Stimulated activated naive CD8-positive, alpha-beta T cell treated with anti-CD3 and anti-CD28 coated beads, Interleukin-15, Interleukin-2, amounts not matched to agents 100 U/mL and 50 U/mL, for 24 hours (primary cell): ENCODE measurements around the gene UBL4A.
A peak's percentile ranks its signal among the peaks of the same experiment; 100 is the strongest.

ENCODE experiments used
- ATAC-seq: fragments of 150-1000 bp; cut with Tn5 transposase; one replicate; pipeline ENCODE4 v1.10.0; 2021
- DNase-seq: peaks from one replicate; pipeline ENCODE4 v3.0.0; 2021

Gene UBL4A

GRCh38 chrX:154462396-154462795, 24.0 kb downstream of the UBL4A start:
- DNase-seq = no peak
- ATAC-seq = no peak

- ATAC-seq = no peak
- DNase-seq = no peak
These were observed 26.1 kb downstream of the UBL4A start for GRCh38 chrX:154460326-154460725.

GRCh38 chrX:154459832-154460231, 26.6 kb downstream of the UBL4A start:
- ATAC-seq (no peak), DNase-seq (no peak)

- ATAC-seq = peak; percentile 48
- no peak for DNase-seq
These were observed 27.2 kb downstream of the UBL4A start for GRCh38 chrX:154458954-154459778.

- ATAC-seq (peak; percentile 66), DNase-seq (peak; percentile 74)
These were observed 28.1 kb downstream of the UBL4A start, which contains the start of gene PLXNA3 for GRCh38 chrX:154458116-154458953. Gene PLXNA3 (plus strand): TSS chrX:154458281. CDS start chrX:154460184, 1,903 bp downstream.

- DNase-seq (peak; percentile 57), ATAC-seq (peak; percentile 56)
These were observed 28.8 kb downstream of the UBL4A start for GRCh38 chrX:154457491-154458115.

- ATAC-seq (no peak), DNase-seq (no peak)
These were observed 33.6 kb downstream of the UBL4A start for GRCh38 chrX:154452823-154453222.

- ATAC-seq (no peak), DNase-seq (no peak)
These were observed 36.1 kb downstream of the UBL4A start for GRCh38 chrX:154450312-154450711.

GRCh38 chrX:154449618-154450017, 36.8 kb downstream of the UBL4A start:
- ATAC-seq = peak; percentile 28
- DNase-seq = no peak

GRCh38 chrX:154448484-154448883, 37.9 kb downstream of the UBL4A start:
- DNase-seq (no peak), ATAC-seq (no peak)

- DNase-seq = no peak
- ATAC-seq = no peak
These were observed 40.0 kb downstream of the UBL4A start for GRCh38 chrX:154446430-154446829.

- DNase-seq (no peak), ATAC-seq (no peak)
These were observed 40.6 kb downstream of the UBL4A start for GRCh38 chrX:154445776-154446175.

GRCh38 chrX:154444755-154445246, 41.6 kb downstream of the UBL4A start:
- DNase-seq = no peak
- ATAC-seq = no peak

- DNase-seq = peak; percentile 81
- peak; percentile 80 for ATAC-seq
These were observed 42.2 kb downstream of the UBL4A start, which contains the start of gene FAM50A for GRCh38 chrX:154443992-154444754. Gene FAM50A (plus strand): TSS chrX:154444141. CDS start chrX:154444236, 95 bp downstream.

- no peak for ATAC-seq
- no peak for DNase-seq
These were observed 42.9 kb downstream of the UBL4A start for GRCh38 chrX:154443479-154443910.

GRCh38 chrX:154441984-154442707, 44.3 kb downstream of the UBL4A start:
- ATAC-seq (no peak), DNase-seq (no peak)

- DNase-seq = no peak
- no peak for ATAC-seq
These were observed 44.9 kb downstream of the UBL4A start for GRCh38 chrX:154441564-154441963.

GRCh38 chrX:154440623-154441357, 45.6 kb downstream of the UBL4A start:
- ATAC-seq = no peak
- DNase-seq = no peak

- no peak for ATAC-seq
- no peak for DNase-seq
These were observed 46.6 kb downstream of the UBL4A start for GRCh38 chrX:154439841-154440240.
